Measurements from ENCODE around the gene SPATS2. TPM values are rescaled to one million over a fixed set of nuclear protein-coding genes. Genes with fewer than 3 reads are reported as not detected.

Gene SPATS2
- total RNA-seq, 4 donors from 2014 or later = 8.6 to 17.8 (median 9.5) TPM

GRCh38 chr12:49442915-49443314, 75.7 kb downstream of the SPATS2 start:
- no peak overlapping the region for H3K4me3 ChIP-seq
- no peak for ATAC-seq
- no peaks in the 10 kb centered on the region for H3K27me3 ChIP-seq
- no peaks in the 10 kb centered on the region for H3K9me3 ChIP-seq
- H3K27ac ChIP-seq = no peak overlapping the region
- WGBS, 2 donors (ENCODE audit: low coverage in 1 of 2) = 57 to 86% methylated on average over 1 of the region's 1 CpG
- TF ChIP-seq POLR2AphosphoS5 (IDR thresholded peaks at IDR 0.05) (no peak), CTCF (IDR thresholded peaks at IDR 0.05) (no peak), POLR2A (IDR thresholded peaks at IDR 0.05) (no peak), EP300 (IDR thresholded peaks at IDR 0.05) (no peak)
- H3K4me1 ChIP-seq = no peaks in the 10 kb centered on the region
- no peaks in the 10 kb centered on the region for H3K36me3 ChIP-seq

- no peak overlapping the region for H3K4me3 ChIP-seq
- H3K27me3 ChIP-seq = no peaks in the 10 kb centered on the region
- H3K27ac ChIP-seq = no peak overlapping the region
- TF ChIP-seq POLR2A (IDR thresholded peaks at IDR 0.05) = no peak
- TF ChIP-seq CTCF (IDR thresholded peaks at IDR 0.05) = no peak
- TF ChIP-seq EP300 (IDR thresholded peaks at IDR 0.05) = no peak
- TF ChIP-seq POLR2AphosphoS5 (IDR thresholded peaks at IDR 0.05) = no peak
- 94 to 100% methylated on average over 2 to 4 of the region's 4 CpGs for WGBS, 2 donors (ENCODE audit: low coverage in 1 of 2)
- H3K9me3 ChIP-seq = no peaks in the 10 kb centered on the region
- H3K4me1 ChIP-seq = no peaks in the 10 kb centered on the region
- no peaks in the 10 kb centered on the region for H3K36me3 ChIP-seq
- no peak for ATAC-seq
Observed at GRCh38 chr12:49446571-49446970, 79.3 kb downstream of the SPATS2 start.

- ATAC-seq = no peak
- Histone ChIP-seq H3K36me3 (no peaks in the 10 kb centered on the region), H3K4me3 (no peak overlapping the region), H3K27me3 (no peaks in the 10 kb centered on the region), H3K9me3 (no peaks in the 10 kb centered on the region), H3K27ac (no peak overlapping the region), H3K4me1 (no peaks in the 10 kb centered on the region)
- no peak for TF ChIP-seq POLR2AphosphoS5 (IDR thresholded peaks at IDR 0.05)
- WGBS, 2 donors (ENCODE audit: low coverage in 1 of 2) = 74 to 81% methylated on average over 1 to 3 of the region's 3 CpGs
Observed at GRCh38 chr12:49448858-49449257, 81.6 kb downstream of the SPATS2 start.

- WGBS, 2 donors (ENCODE audit: low coverage in 1 of 2) = 67 to 93% methylated on average over 3 of the region's 3 CpGs
- H3K27me3 ChIP-seq = no peaks in the 10 kb centered on the region
- H3K4me3 ChIP-seq = no peak overlapping the region
- H3K27ac ChIP-seq = no peak overlapping the region
- H3K9me3 ChIP-seq = no peaks in the 10 kb centered on the region
- H3K36me3 ChIP-seq = no peaks in the 10 kb centered on the region
- ATAC-seq = no peak
- H3K4me1 ChIP-seq = no peaks in the 10 kb centered on the region
- no peak for TF ChIP-seq EP300 (IDR thresholded peaks at IDR 0.05)
- TF ChIP-seq POLR2AphosphoS5 (IDR thresholded peaks at IDR 0.05) = no peak
- no peak for TF ChIP-seq CTCF (IDR thresholded peaks at IDR 0.05)
- no peak for TF ChIP-seq POLR2A (IDR thresholded peaks at IDR 0.05)
Observed at GRCh38 chr12:49451468-49452259, 84.4 kb downstream of the SPATS2 start.

- 97 to 100% methylated on average over 1 to 5 of the region's 6 CpGs for WGBS, 2 donors (ENCODE audit: low coverage in 1 of 2)
- no peak for ATAC-seq
- H3K27ac ChIP-seq = no peak overlapping the region
- no peak overlapping the region for H3K4me3 ChIP-seq
- TF ChIP-seq CTCF (IDR thresholded peaks at IDR 0.05) = no peak
- TF ChIP-seq EP300 (IDR thresholded peaks at IDR 0.05) = no peak
- TF ChIP-seq POLR2A (IDR thresholded peaks at IDR 0.05) = no peak
- no peak for TF ChIP-seq POLR2AphosphoS5 (IDR thresholded peaks at IDR 0.05)
- no peaks in the 10 kb centered on the region for H3K36me3 ChIP-seq
- no peaks in the 10 kb centered on the region for H3K9me3 ChIP-seq
- no peaks in the 10 kb centered on the region for H3K4me1 ChIP-seq
- H3K27me3 ChIP-seq = no peaks in the 10 kb centered on the region
Observed at GRCh38 chr12:49455501-49455900, 88.2 kb downstream of the SPATS2 start.

Measured in gastroesophageal sphincter (tissue), 4 donors.